Activated CD8-positive, alpha-beta memory T cell treated with anti-CD3 and anti-CD28 coated beads, Interleukin-2, amount 10 ng/mL, durations not matched to agents 7 days and 5 days (primary cell): ENCODE results near the gene USP36. TPM values are rescaled to one million over a fixed set of nuclear protein-coding genes. Genes with fewer than 3 reads are reported as not detected.

Source experiments
- total RNA-seq, 2 experiments: library from RNA; stranded (reverse); gene quantifications; one replicate each; pipeline ENCODE4 v1.2.3, GENCODE V29; 2021

The USP36 gene
- total RNA-seq, 2 experiments from 2014 or later, result 84.5 to 94.3 TPM

Other genes with a start within 250 kb of the USP36 start
- gene CYTH1, start 58.5 kb downstream of the USP36 start, total RNA-seq, result 100 to 1,000 TPM; 151 to 156 TPM
- gene CEP295NL, start 62.4 kb upstream of the USP36 start, total RNA-seq, result under 1 TPM in 1 of 2 experiments, not detected in 1; 0.29 TPM
- 1 to 10 TPM; 1.7 to 2.9 TPM for gene TIMP2, start 84.6 kb upstream of the USP36 start, total RNA-seq
- 100 to 1,000 TPM in 1 of 2 experiments, 10 to 100 TPM in 1; 75.7 to 162 TPM for gene LGALS3BP, start 139.1 kb upstream of the USP36 start, total RNA-seq
- gene CANT1, start 168.9 kb upstream of the USP36 start, total RNA-seq, result 10 to 100 TPM; 67.2 to 78.3 TPM
- gene C1QTNF1, start 183.4 kb upstream of the USP36 start, total RNA-seq, result not detected
- gene ENGASE, start 234.0 kb upstream of the USP36 start, total RNA-seq, result 10 to 100 TPM; 42.9 to 45.7 TPM